SK-N-MC (cell line): ENCODE results near the gene F2.

ENCODE experiments used
- EZH2 ChIP-seq: fragments of 200-600 bp; sonication (generic); IDR thresholded peaks from one replicate; pipeline ENCODE4 v1.6.1; 2017; ENCODE audit warnings: antibody characterized with exemption
- POLR2AphosphoS5 ChIP-seq: IDR thresholded peaks from 2 replicates; pipeline ENCODE4 v1.6.1; 2012; ENCODE audit warnings: mild to moderate bottlenecking, low read depth, low read length, borderline replicate concordance

DNA sequence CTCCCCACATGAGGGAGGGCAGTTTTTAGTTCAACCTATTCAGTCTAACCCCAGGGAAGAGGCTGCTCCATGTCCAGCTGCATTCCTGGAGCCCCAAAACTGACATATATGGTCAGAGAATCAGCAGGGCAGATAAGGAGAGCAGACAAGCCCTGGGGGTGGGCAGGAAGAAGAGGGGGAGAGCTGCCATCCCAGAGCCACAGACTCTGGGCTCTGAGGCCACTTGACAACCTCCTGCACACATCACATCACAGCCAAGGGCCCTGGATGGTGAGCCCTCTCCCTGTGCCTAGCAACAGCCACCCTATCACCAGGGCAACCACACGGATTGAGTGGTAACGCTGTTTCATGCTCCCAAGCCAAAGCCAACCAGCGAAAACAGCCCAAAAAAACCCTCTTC is 21.7 kb upstream of the F2 start:
- TF ChIP-seq EZH2, result no peak
- TF ChIP-seq POLR2AphosphoS5, result no peak
